IPS-15b (cell line): Measurements from ENCODE around the gene SOST.

ENCODE experiments used
- H3K27me3 ChIP-seq: one replicate; pipeline ENCODE4 v1.6.1; 2013; ENCODE audit warnings: low read length; ENCODE audit not compliant: control insufficient read depth, insufficient read depth
- H3K36me3 ChIP-seq: one replicate; pipeline ENCODE4 v1.6.1; 2013; ENCODE audit warnings: low read length; ENCODE audit not compliant: control insufficient read depth, insufficient read depth
- H3K4me1 ChIP-seq: one replicate; pipeline ENCODE4 v1.6.1; 2013; ENCODE audit warnings: mild to moderate bottlenecking, low read length; ENCODE audit not compliant: control insufficient read depth, insufficient read depth
- H3K4me3 ChIP-seq: one replicate; pipeline ENCODE4 v1.5.1; 2013; ENCODE audit warnings: low read depth, low read length
- H3K9ac ChIP-seq: one replicate; pipeline ENCODE4 v1.6.1; 2013; ENCODE audit warnings: low read depth, mild to moderate bottlenecking, low read length
- H3K9me3 ChIP-seq: one replicate; pipeline ENCODE4 v1.6.1; 2013; ENCODE audit warnings: mild to moderate bottlenecking, low read length; ENCODE audit not compliant: control insufficient read depth, insufficient read depth

SOST gene

GRCh38 chr17:43788540-43788939, 29.9 kb upstream of the SOST start:
- H3K9me3 ChIP-seq, result no peaks in the 10 kb centered on the region
- H3K27me3 ChIP-seq, result no peaks in the 10 kb centered on the region
- no peak overlapping the region for H3K4me3 ChIP-seq
- H3K36me3 ChIP-seq, result no peaks in the 10 kb centered on the region
- no peak overlapping the region for H3K9ac ChIP-seq
- peaks cover 3% of the 10 kb centered on the region for H3K4me1 ChIP-seq

GRCh38 chr17:43787728-43788127, 29.1 kb upstream of the SOST start:
- no peak overlapping the region for H3K4me3 ChIP-seq
- no peaks in the 10 kb centered on the region for H3K36me3 ChIP-seq

GRCh38 chr17:43784628-43785101, 26.1 kb upstream of the SOST start:
- H3K9me3 ChIP-seq, result no peaks in the 10 kb centered on the region
- H3K9ac ChIP-seq, result no peak overlapping the region
- H3K4me3 ChIP-seq, result no peak overlapping the region
- H3K4me1 ChIP-seq, result peaks cover under 1% of the 10 kb centered on the region
- H3K27me3 ChIP-seq, result peaks cover 18% of the 10 kb centered on the region
- no peaks in the 10 kb centered on the region for H3K36me3 ChIP-seq

More at GRCh38 chr17:43787728-43788127, 29.1 kb upstream of the SOST start:
- no peak overlapping the region for H3K9ac ChIP-seq
- peaks cover 3% of the 10 kb centered on the region for H3K4me1 ChIP-seq
- no peaks in the 10 kb centered on the region for H3K27me3 ChIP-seq
- no peaks in the 10 kb centered on the region for H3K9me3 ChIP-seq

- no peaks in the 10 kb centered on the region for H3K36me3 ChIP-seq
- H3K9ac ChIP-seq, result no peak overlapping the region
- peaks cover 22% of the 10 kb centered on the region for H3K27me3 ChIP-seq
- H3K9me3 ChIP-seq, result no peaks in the 10 kb centered on the region
- no peak overlapping the region for H3K4me3 ChIP-seq
- peaks cover 4% of the 10 kb centered on the region for H3K4me1 ChIP-seq
Observed at GRCh38 chr17:43784068-43784467, 25.5 kb upstream of the SOST start.

GRCh38 chr17:43782913-43783680, 24.5 kb upstream of the SOST start:
- H3K4me1 ChIP-seq, result peaks cover 4% of the 10 kb centered on the region
- no peaks in the 10 kb centered on the region for H3K9me3 ChIP-seq
- H3K9ac ChIP-seq, result no peak overlapping the region
- H3K36me3 ChIP-seq, result no peaks in the 10 kb centered on the region
- no peak overlapping the region for H3K4me3 ChIP-seq
- peaks cover 22% of the 10 kb centered on the region for H3K27me3 ChIP-seq

- H3K4me1 ChIP-seq, result peaks cover 4% of the 10 kb centered on the region
- H3K9ac ChIP-seq, result no peak within 1 kb of the TSS
- H3K36me3 ChIP-seq, result peaks cover 3% of the 10 kb centered on the region
- H3K4me3 ChIP-seq, result peak within 1 kb of the TSS; percentile 85
- peaks cover 22% of the 10 kb centered on the region for H3K27me3 ChIP-seq
- H3K9me3 ChIP-seq, result no peaks in the 10 kb centered on the region
Observed at GRCh38 chr17:43780135-43780534, 21.5 kb upstream of the SOST start, which contains the start of gene CFAP97D1. Gene CFAP97D1 (plus strand): TSS chr17:43780435. CDS start chr17:43780463, 28 bp downstream.

GRCh38 chr17:43779145-43780125, 20.8 kb upstream of the SOST start:
- Histone ChIP-seq H3K9me3 (no peaks in the 10 kb centered on the region), H3K4me1 (peaks cover 4% of the 10 kb centered on the region), H3K9ac (no peak overlapping the region), H3K27me3 (peaks cover 22% of the 10 kb centered on the region), H3K36me3 (peaks cover 8% of the 10 kb centered on the region), H3K4me3 (peak overlapping the region; percentile 85)

- peak within 1 kb of the TSS; percentile 79 for H3K9ac ChIP-seq
Observed at GRCh38 chr17:43778337-43779144, 19.9 kb upstream of the SOST start, which contains the start of gene DUSP3. Gene DUSP3 (minus strand): TSS chr17:43778977. CDS start chr17:43778924, 53 bp downstream.

GRCh38 chr17:43774304-43775250, 16.0 kb upstream of the SOST start:
- H3K4me1 ChIP-seq, result peaks cover 2% of the 10 kb centered on the region
- H3K4me3 ChIP-seq, result no peak overlapping the region
- peaks cover 3% of the 10 kb centered on the region for H3K27me3 ChIP-seq
- no peaks in the 10 kb centered on the region for H3K9me3 ChIP-seq
- H3K9ac ChIP-seq, result no peak overlapping the region
- H3K36me3 ChIP-seq, result peaks cover 32% of the 10 kb centered on the region

More at GRCh38 chr17:43778337-43779144, 19.9 kb upstream of the SOST start, which contains the start of gene DUSP3:
- Histone ChIP-seq H3K4me1 (peaks cover 4% of the 10 kb centered on the region), H3K9me3 (no peaks in the 10 kb centered on the region), H3K36me3 (peaks cover 13% of the 10 kb centered on the region), H3K27me3 (peaks cover 22% of the 10 kb centered on the region), H3K4me3 (peak within 1 kb of the TSS; percentile 85)

- Histone ChIP-seq H3K4me3 (no peak overlapping the region), H3K4me1 (no peaks in the 10 kb centered on the region), H3K9me3 (no peaks in the 10 kb centered on the region), H3K9ac (no peak overlapping the region), H3K36me3 (peaks cover 36% of the 10 kb centered on the region), H3K27me3 (no peaks in the 10 kb centered on the region)
Observed at GRCh38 chr17:43772877-43773648, 14.5 kb upstream of the SOST start.
